T-helper 2 cell treated with Interferon-gamma antibody and Interleukin-4, amounts not matched to agents 5 μg/mL and 100 μg/mL, for 36 hours (primary cell): ENCODE results near the gene ELOVL5.
"Not testable (repeated sequence)": the region's sequence is repeated elsewhere in the genome, so short reads cannot be mapped to it uniquely, and the experiment has no call there.

ENCODE experiments used
- DNase-seq: peaks from one replicate; pipeline ENCODE4 v3.0.0; 2021; ENCODE audit warnings: low spot score
- H3K27ac Mint-ChIP-seq: one replicate; pipeline ENCODE4 v1.8.0; 2021; ENCODE audit warnings: mild to moderate bottlenecking, mixed read lengths
- H3K27me3 Mint-ChIP-seq: one replicate; pipeline ENCODE4 v1.8.0; 2021; ENCODE audit warnings: low read depth, mixed read lengths
- H3K36me3 Mint-ChIP-seq: one replicate; pipeline ENCODE4 v1.8.0; 2021; ENCODE audit warnings: low read depth, mixed read lengths
- H3K4me1 Mint-ChIP-seq: one replicate; pipeline ENCODE4 v1.8.0; 2021; ENCODE audit warnings: low read depth, mixed read lengths
- H3K4me3 Mint-ChIP-seq: one replicate; pipeline ENCODE4 v1.8.0; 2022; ENCODE audit warnings: mild to moderate bottlenecking, moderate library complexity, mixed read lengths
- H3K9me3 Mint-ChIP-seq: one replicate; pipeline ENCODE4 v1.8.0; 2021; ENCODE audit warnings: mixed read lengths

ELOVL5 gene, protein sequence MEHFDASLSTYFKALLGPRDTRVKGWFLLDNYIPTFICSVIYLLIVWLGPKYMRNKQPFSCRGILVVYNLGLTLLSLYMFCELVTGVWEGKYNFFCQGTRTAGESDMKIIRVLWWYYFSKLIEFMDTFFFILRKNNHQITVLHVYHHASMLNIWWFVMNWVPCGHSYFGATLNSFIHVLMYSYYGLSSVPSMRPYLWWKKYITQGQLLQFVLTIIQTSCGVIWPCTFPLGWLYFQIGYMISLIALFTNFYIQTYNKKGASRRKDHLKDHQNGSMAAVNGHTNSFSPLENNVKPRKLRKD

DNA sequence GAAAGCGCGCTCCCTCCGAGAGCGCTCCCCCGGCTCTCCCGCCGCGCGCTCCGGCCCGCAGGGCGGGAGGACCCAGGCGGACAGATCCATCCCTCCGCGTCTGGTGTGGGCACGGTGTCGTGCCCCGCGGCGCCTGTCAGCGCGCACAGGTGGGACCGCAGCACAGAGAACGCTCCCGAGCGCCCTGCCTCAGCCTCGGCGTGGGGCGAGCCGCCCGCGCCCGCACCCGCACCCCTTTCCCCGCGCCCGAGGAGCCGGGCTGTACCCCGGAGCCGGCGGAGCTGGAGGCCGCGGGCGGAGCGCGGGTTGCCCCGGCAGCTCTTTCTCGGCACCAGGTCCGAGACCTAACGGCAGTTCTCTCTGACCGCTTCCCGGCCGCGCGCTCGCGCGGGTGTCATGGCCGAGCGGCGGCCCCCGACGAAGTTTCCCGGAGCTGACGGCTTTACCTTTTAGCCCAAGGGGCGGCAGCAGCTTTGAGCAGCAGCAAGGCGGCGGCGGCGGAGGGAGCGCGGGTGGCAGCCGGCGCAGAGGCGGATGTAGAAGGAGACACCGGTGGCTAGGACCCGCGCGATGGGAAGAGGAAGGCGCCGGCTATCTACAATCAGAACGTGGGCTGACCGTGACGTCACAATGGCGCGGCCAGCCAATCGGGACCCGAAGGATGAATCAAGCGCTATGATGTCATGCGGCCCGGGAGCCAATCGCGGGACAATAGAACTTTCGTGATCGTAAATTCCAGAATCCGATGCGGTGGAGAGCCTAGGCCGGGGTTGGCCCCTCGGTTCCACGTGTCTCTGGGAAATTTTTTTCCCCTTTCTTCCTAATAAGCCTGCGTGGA, at the start of gene ELOVL5:
TSS of gene ELOVL5 (minus strand) at position 580 of the 838 bp plus-strand sequence. CDS start 53,251 bp downstream, outside the sequence.
- peak within 1 kb of the TSS; percentile 94 for H3K27ac Mint-ChIP-seq
- peak; percentile 96 for DNase-seq
- H3K4me1 Mint-ChIP-seq = peaks cover 44% of the 10 kb centered on the region
- H3K27me3 Mint-ChIP-seq = peaks cover 22% of the 10 kb centered on the region
- peaks cover 30% of the 10 kb centered on the region for H3K36me3 Mint-ChIP-seq
- H3K9me3 Mint-ChIP-seq = no peaks in the 10 kb centered on the region
- H3K4me3 Mint-ChIP-seq = peak within 1 kb of the TSS; percentile 96

DNA sequence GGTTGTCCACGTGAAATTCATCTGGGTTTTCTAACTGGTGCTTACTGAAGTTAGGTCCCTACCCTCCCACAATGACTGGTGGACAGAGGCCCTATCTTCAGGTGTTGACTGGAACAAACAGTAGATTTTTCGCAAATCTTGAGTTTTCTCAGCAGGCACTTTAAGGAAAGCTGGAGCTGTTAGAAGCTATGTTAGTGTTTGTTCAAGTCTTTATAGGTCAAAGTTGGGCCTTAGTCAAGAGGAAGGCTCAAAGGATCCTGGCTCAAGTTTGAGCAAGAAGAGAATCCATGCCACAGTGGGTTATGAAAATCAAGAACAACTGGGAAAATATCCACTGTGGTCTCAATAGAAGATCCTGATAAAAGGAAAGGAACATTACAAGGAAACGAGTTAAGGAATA, 48.5 kb upstream of the ELOVL5 start:
- no peaks in the 10 kb centered on the region for H3K4me1 Mint-ChIP-seq
- no peaks in the 10 kb centered on the region for H3K36me3 Mint-ChIP-seq
- no peaks in the 10 kb centered on the region for H3K9me3 Mint-ChIP-seq
- no peak overlapping the region for H3K27ac Mint-ChIP-seq
- no peak for DNase-seq
- peaks cover 2% of the 10 kb centered on the region for H3K27me3 Mint-ChIP-seq
- no peak overlapping the region for H3K4me3 Mint-ChIP-seq

DNA sequence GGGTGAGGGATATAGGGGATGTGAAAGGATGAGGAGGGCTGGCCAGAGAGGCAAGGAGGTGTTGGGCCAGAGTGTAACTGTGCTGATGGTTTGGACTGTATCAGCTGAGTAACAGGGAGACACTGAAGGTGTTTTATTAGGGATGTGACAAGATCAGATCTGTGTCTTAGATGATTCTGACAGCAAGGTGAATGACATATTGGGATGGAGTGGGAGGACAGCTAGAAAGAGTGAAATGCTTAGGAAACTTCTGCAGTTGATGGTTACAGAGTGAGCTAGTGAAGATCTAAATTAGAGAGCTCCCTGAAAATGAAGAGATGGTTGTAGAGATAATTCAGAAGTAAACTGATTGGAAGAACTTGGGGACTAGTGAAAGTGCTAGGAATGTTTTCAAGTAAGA, 47.2 kb upstream of the ELOVL5 start:
- DNase-seq = no peak
- Mint-ChIP-seq H3K4me3 (no peak overlapping the region), H3K9me3 (no peaks in the 10 kb centered on the region), H3K4me1 (no peaks in the 10 kb centered on the region), H3K36me3 (no peaks in the 10 kb centered on the region), H3K27me3 (peaks cover 2% of the 10 kb centered on the region), H3K27ac (no peak overlapping the region)

DNA sequence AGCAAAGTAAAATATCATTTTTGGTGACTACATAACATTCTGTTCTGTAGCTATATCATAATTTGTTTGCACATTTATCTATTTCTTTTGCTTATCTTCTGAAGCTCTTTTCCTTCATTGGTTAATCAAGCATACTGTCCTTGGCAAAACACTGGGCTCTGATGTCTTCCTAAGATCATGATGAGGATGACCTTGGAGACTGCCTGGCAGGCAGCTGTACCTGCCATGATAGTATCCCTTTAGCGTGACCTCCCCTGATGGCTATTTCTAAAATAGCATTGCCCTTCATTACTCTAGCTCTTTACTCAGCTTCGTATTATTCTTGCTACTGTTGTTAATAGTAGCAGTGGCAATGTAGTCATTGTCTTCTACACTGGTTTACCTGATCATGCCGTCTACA, 46.0 kb upstream of the ELOVL5 start:
- H3K27me3 Mint-ChIP-seq = peaks cover 2% of the 10 kb centered on the region
- H3K9me3 Mint-ChIP-seq = no peaks in the 10 kb centered on the region
- H3K4me1 Mint-ChIP-seq = no peaks in the 10 kb centered on the region
- no peak for DNase-seq
- no peaks in the 10 kb centered on the region for H3K36me3 Mint-ChIP-seq
- H3K27ac Mint-ChIP-seq = no peak overlapping the region
- H3K4me3 Mint-ChIP-seq = no peak overlapping the region

DNA sequence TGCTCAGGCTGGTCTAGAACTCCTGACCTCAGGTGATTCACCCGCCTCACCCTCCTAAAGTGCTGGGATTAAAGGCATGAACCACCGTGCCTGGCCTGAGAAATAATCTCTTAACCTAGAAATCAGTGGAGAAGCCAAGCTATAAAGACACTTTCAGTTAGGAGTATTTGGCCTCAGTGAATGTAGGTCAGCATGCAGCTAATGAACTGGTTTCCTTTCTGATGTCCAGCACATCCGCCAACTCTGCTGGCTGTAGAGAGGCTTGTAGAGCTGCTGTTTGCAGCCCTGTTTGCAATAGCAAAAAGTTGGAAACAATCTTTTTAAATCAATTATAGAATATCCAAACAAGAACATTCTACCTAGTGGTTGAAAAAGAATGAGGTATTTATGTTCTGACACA, 42.4 kb upstream of the ELOVL5 start:
- H3K27me3 Mint-ChIP-seq = peaks cover 17% of the 10 kb centered on the region
- peaks cover 8% of the 10 kb centered on the region for H3K9me3 Mint-ChIP-seq
- H3K36me3 Mint-ChIP-seq = no peaks in the 10 kb centered on the region
- DNase-seq = no peak
- H3K4me3 Mint-ChIP-seq = no peak overlapping the region
- no peaks in the 10 kb centered on the region for H3K4me1 Mint-ChIP-seq
- H3K27ac Mint-ChIP-seq = no peak overlapping the region

DNA sequence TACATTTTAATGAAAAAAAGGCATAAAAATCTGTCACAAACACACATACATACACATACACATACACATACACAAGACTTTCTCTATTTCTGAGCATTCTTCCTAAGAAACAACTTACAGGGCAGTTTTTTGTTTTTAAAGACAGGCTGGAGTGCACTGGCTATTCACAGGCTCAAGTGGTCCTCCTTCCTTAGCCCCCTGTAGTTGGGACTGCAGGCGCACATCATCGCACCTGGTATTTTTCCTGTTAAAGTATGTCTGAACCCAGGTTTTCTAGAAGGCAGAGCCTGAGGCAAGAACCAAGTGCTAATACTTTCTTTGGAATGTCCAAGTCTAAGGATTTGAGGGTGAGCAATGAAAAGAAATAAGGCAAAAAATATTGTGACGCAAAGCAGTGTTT, 41.3 kb upstream of the ELOVL5 start:
- Mint-ChIP-seq H3K36me3 (no peaks in the 10 kb centered on the region), H3K9me3 (peaks cover 8% of the 10 kb centered on the region), H3K4me1 (no peaks in the 10 kb centered on the region), H3K27me3 (peaks cover 23% of the 10 kb centered on the region), H3K27ac (no peak overlapping the region), H3K4me3 (no peak overlapping the region)
- DNase-seq = no peak

DNA sequence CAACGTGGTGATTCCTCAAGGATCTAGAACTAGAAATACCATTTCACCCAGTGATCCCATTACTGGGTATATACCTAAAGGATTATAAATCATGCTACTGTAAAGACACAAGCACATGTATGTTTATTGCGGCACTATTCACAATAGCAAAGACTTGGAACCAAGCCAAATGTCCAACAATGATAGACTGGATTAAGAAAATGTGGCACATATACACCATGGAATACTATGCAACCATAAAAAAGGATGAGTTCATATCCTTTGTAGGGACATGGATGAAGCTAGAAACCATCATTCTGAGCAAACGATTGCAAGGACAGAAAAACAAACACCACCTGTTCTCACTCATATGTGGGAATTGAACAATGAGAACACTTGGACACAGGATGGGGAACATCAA, 39.9 kb upstream of the ELOVL5 start:
- H3K4me1 Mint-ChIP-seq, DNase-seq, H3K4me3 Mint-ChIP-seq, H3K9me3 Mint-ChIP-seq, H3K27ac Mint-ChIP-seq, H3K36me3 Mint-ChIP-seq: not testable (repeated sequence)
- peaks cover 33% of the 10 kb centered on the region for H3K27me3 Mint-ChIP-seq

DNA sequence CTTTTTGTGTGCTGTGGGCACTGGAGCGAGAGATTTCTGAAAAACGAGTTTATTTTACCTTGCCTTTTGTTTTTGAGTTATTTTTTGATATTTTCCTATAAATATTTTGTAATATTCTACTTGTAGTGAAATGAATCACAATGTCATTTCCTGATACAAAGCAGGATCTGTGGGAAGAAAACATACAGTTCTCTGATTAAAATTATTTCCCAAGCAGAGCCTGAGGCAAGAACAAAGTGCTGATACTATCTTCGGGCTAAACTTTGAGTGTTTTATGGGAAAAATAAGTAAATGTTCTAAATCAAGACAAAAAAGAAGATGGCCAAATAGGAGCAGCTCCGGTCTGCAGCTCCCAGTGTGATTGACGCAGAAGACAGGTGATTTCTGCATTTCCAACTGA, 33.7 kb upstream of the ELOVL5 start:
- no peak for DNase-seq
- H3K27me3 Mint-ChIP-seq = peaks cover 44% of the 10 kb centered on the region
- no peak overlapping the region for H3K27ac Mint-ChIP-seq
- no peaks in the 10 kb centered on the region for H3K36me3 Mint-ChIP-seq
- peaks cover 6% of the 10 kb centered on the region for H3K9me3 Mint-ChIP-seq
- H3K4me3 Mint-ChIP-seq = no peak overlapping the region
- H3K4me1 Mint-ChIP-seq = no peaks in the 10 kb centered on the region

DNA sequence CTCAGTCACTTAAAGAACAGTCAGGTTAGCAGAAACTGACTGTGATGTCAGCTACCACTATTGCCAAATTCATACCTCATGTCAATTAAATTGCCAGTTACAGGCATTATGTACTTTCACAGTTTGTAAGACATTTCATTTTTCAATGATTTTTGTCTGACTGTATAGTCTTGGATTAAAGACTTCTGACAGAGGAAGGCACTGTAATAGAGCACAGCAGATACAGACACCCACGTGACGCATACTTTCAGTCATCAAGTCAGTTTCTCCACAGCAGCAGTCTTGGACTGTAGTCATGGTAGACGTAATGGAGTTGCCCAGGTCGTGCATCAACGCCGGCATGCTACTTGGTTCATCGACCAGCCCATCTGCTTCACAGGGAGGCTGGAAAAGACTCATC, 29.5 kb upstream of the ELOVL5 start:
- Mint-ChIP-seq H3K9me3 (no peaks in the 10 kb centered on the region), H3K36me3 (no peaks in the 10 kb centered on the region), H3K4me3 (no peak overlapping the region), H3K27me3 (peaks cover 38% of the 10 kb centered on the region), H3K27ac (no peak overlapping the region), H3K4me1 (peaks cover 1% of the 10 kb centered on the region)
- no peak for DNase-seq

DNA sequence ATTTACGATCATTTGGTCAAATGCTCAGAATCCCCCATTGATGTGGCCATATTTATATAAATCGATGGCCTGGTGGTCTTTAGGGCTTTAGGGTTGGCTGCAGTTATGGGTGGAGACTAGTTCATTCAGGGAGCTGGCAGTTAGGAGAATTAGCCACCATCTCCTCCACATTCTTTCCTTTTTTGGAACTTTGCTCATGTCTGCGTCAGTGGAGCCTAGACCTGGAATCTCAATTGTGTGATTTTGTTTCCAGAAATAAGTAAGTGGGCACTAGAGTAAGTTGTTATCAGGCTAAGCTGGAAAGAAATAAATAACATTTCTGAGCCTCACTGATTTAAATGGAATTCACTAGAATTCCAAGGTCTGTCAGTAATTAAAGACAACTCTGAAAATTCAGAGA, 29.0 kb upstream of the ELOVL5 start:
- peaks cover 36% of the 10 kb centered on the region for H3K27me3 Mint-ChIP-seq
- H3K27ac Mint-ChIP-seq = no peak overlapping the region
- peaks cover 1% of the 10 kb centered on the region for H3K4me1 Mint-ChIP-seq
- H3K4me3 Mint-ChIP-seq = no peak overlapping the region
- H3K36me3 Mint-ChIP-seq = no peaks in the 10 kb centered on the region
- H3K9me3 Mint-ChIP-seq = no peaks in the 10 kb centered on the region
- no peak for DNase-seq

DNA sequence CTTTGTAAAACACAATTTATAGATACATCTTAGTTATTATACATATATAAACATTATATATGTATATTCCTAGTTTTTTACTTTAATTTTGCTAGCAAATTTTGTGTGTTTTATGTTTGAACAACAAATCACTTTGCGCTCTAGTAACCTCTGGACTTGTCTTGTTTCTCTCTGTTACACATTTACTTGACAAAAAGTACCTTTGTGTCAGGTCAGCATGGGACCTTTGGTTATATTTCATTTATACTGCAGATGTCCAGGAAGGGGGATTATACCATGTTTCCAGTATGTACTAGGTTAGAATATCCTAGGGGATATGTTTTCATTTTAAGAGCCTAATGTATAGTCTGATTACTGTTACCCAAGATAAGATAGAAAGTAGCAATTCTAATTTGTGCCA, 28.5 kb upstream of the ELOVL5 start:
- Mint-ChIP-seq H3K27ac (no peak overlapping the region), H3K4me1 (peaks cover 1% of the 10 kb centered on the region), H3K4me3 (no peak overlapping the region), H3K36me3 (no peaks in the 10 kb centered on the region), H3K27me3 (peaks cover 39% of the 10 kb centered on the region), H3K9me3 (no peaks in the 10 kb centered on the region)
- no peak for DNase-seq

DNA sequence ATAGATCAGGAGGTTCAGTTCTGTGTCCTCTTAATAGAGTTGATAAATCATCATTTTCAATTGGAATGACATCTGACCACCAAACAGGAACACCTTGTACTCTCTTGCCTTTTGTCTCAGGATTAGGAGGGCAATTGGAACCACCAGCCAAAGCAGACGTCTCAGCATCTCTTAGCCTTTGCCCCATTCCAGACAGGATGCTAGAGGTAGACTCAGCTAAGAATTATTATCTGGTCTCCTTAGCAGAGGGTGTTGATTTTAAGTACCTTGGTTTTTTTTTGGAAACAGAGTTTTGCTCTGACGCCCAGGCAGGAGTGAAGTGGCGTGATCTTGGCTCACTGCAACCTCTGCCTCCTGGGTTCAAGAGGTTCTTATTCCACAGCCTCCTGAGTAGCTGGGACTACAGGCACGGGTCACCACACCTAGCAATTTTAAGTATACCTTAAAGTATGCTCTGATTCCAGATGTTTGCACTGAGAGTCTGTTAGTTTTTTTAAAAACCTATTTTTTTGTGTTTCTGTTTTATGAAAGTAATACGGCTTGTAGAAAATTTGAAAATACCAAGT, 28.0 kb upstream of the ELOVL5 start:
- H3K27me3 Mint-ChIP-seq = peaks cover 37% of the 10 kb centered on the region
- H3K4me1 Mint-ChIP-seq = peaks cover 1% of the 10 kb centered on the region
- no peak for DNase-seq
- no peak overlapping the region for H3K27ac Mint-ChIP-seq
- no peaks in the 10 kb centered on the region for H3K9me3 Mint-ChIP-seq
- no peaks in the 10 kb centered on the region for H3K36me3 Mint-ChIP-seq
- no peak overlapping the region for H3K4me3 Mint-ChIP-seq

DNA sequence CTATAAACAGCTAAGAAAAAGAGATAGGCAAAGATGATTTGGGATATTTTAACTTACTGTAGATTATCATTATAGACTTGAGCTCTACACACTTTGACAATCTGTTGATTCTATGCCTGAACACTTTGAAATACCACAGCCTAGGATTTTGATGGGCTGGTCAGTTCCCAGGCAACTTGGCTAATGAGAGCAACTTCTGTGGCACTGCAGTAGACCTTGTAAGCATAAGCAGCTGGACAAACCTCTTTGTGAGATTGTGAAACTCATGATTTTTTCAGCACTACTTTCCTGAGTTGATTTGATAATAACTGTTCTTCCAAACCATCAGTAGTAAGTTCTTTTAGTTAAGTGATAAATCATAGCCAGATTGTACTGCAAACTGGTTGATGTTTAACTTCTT, 27.1 kb upstream of the ELOVL5 start:
- Mint-ChIP-seq H3K27me3 (peaks cover 35% of the 10 kb centered on the region), H3K4me3 (no peak overlapping the region), H3K9me3 (no peaks in the 10 kb centered on the region), H3K4me1 (peaks cover 1% of the 10 kb centered on the region), H3K27ac (no peak overlapping the region), H3K36me3 (no peaks in the 10 kb centered on the region)
- DNase-seq = no peak

DNA sequence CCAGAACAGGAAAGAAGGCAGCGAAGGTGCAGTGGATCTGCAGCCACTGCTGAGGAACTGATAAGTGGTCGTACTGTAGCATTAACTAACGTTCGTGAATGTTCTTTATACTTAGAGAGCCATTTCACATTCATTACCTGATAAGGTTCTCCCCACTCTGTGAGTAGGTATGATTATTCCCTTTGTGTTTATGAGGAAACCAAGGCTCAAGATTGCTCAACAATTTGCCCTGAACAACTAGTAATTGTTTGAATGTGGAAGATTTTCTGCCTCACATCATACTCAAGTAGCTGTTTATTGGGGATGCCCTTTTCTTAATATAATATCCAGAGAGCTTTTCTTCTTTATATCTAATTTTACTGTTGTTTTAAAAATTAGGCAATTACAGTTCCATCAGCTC, 24.9 kb upstream of the ELOVL5 start:
- H3K4me3 Mint-ChIP-seq = no peak overlapping the region
- no peak overlapping the region for H3K27ac Mint-ChIP-seq
- H3K9me3 Mint-ChIP-seq = no peaks in the 10 kb centered on the region
- no peaks in the 10 kb centered on the region for H3K36me3 Mint-ChIP-seq
- DNase-seq = no peak
- peaks cover 47% of the 10 kb centered on the region for H3K27me3 Mint-ChIP-seq
- H3K4me1 Mint-ChIP-seq = peaks cover 4% of the 10 kb centered on the region
